GM11168 (cell line): ENCODE data around the gene SZRD1.

Source experiments
- in situ Hi-C: fragments of 300-500 bp; cut with MboI; formaldehyde crosslinking; loops from one replicate; pipeline ENCODE4 v1.12.0; 2022; ENCODE audit warnings: low sequenced_read_pairs; ENCODE audit not compliant: unreplicated experiment

Gene SZRD1

GRCh38 chr1:16365146-16365498 lies 1.9 kb upstream of the SZRD1 start:
- in situ Hi-C loops = loop anchor here (25.0 kb wide), 1 partner anchor 278 kb away; no protein-coding TSS in a partner anchor

- in situ Hi-C loops = loop anchor here (25.0 kb wide), 1 partner anchor 280 kb away; no protein-coding TSS in a partner anchor
Measured at GRCh38 chr1:16367258-16367967, 371 bp downstream of the SZRD1 start.

- in situ Hi-C loops = loop anchor here (25.0 kb wide), 1 partner anchor 281 kb away; no protein-coding TSS in a partner anchor
Measured at GRCh38 chr1:16367968-16368890, 1.2 kb downstream of the SZRD1 start.

- in situ Hi-C loops = loop anchor here (25.0 kb wide), 1 partner anchor 283 kb away; no protein-coding TSS in a partner anchor
Measured at GRCh38 chr1:16369821-16370220, 2.8 kb downstream of the SZRD1 start.

GRCh38 chr1:16371725-16372124 lies 4.7 kb downstream of the SZRD1 start:
- in situ Hi-C loops = loop anchor here (25.0 kb wide), 1 partner anchor 284 kb away; no protein-coding TSS in a partner anchor

GRCh38 chr1:16372535-16373285 lies 5.7 kb downstream of the SZRD1 start:
- in situ Hi-C loops = loop anchor here (25.0 kb wide), 1 partner anchor 285 kb away; no protein-coding TSS in a partner anchor

- in situ Hi-C loops = loop anchor here (25.0 kb wide), 1 partner anchor 287 kb away; no protein-coding TSS in a partner anchor
Measured at GRCh38 chr1:16374266-16374665, 7.2 kb downstream of the SZRD1 start.

- in situ Hi-C loops = no loop called here
Measured at GRCh38 chr1:16375521-16376340, 8.7 kb downstream of the SZRD1 start.

GRCh38 chr1:16376971-16377370 lies 9.9 kb downstream of the SZRD1 start:
- in situ Hi-C loops = no loop called here

GRCh38 chr1:16378443-16378842 lies 11.4 kb downstream of the SZRD1 start:
- in situ Hi-C loops = no loop called here

- in situ Hi-C loops = no loop called here
Measured at GRCh38 chr1:16380868-16381267, 13.8 kb downstream of the SZRD1 start.

- in situ Hi-C loops = no loop called here
Measured at GRCh38 chr1:16383888-16384287, 16.8 kb downstream of the SZRD1 start.

GRCh38 chr1:16385659-16386453 lies 18.8 kb downstream of the SZRD1 start:
- in situ Hi-C loops = no loop called here

- in situ Hi-C loops = no loop called here
Measured at GRCh38 chr1:16386454-16387113, 19.5 kb downstream of the SZRD1 start.

GRCh38 chr1:16387201-16388188 lies 20.5 kb downstream of the SZRD1 start:
- in situ Hi-C loops = no loop called here

- in situ Hi-C loops = no loop called here
Measured at GRCh38 chr1:16391411-16391810, 24.4 kb downstream of the SZRD1 start.
